IMR-90 (cell line): ENCODE measurements around the gene MYADM.
"Not testable (repeated sequence)": the region's sequence is repeated elsewhere in the genome, so short reads cannot be mapped to it uniquely, and the experiment has no call there.

ENCODE experiments used
- BHLHE40 ChIP-seq: fragments of 150-350 bp; IDR thresholded peaks from 2 replicates; pipeline ENCODE4 v1.6.1; 2016; ENCODE audit warnings: mild to moderate bottlenecking, low read depth, low read length
- CEBPB ChIP-seq: IDR thresholded peaks from 2 replicates; pipeline ENCODE4 v1.6.1; 2012; ENCODE audit warnings: low read depth, low read length, improper control_type of control experiment
- FOS ChIP-seq: fragments of 150-350 bp; IDR thresholded peaks from 2 replicates; pipeline ENCODE4 v1.6.1; 2016; ENCODE audit warnings: low read depth, low read length
- MAZ ChIP-seq: IDR thresholded peaks from 2 replicates; pipeline ENCODE4 v1.6.1; 2012; ENCODE audit warnings: low read depth, mild to moderate bottlenecking, low read length, improper control_type of control experiment, moderate library complexity, borderline replicate concordance
- MXI1 ChIP-seq: IDR thresholded peaks from 2 replicates; pipeline ENCODE4 v1.6.1; 2012; ENCODE audit warnings: low read depth, mild to moderate bottlenecking, low read length, moderate library complexity, borderline replicate concordance
- POLR2A ChIP-seq: IDR thresholded peaks from 2 replicates; pipeline ENCODE4 v1.6.1; 2012; ENCODE audit warnings: mild to moderate bottlenecking, low read depth, low read length
- RAD21 ChIP-seq: IDR thresholded peaks from 2 replicates; pipeline ENCODE4 v1.6.1; 2012; ENCODE audit warnings: low read length, improper control_type of control experiment
- RCOR1 ChIP-seq: IDR thresholded peaks from 2 replicates; pipeline ENCODE4 v1.6.1; 2012; ENCODE audit warnings: mild to moderate bottlenecking, low read length, improper control_type of control experiment; ENCODE audit not compliant: insufficient replicate concordance
- RFX5 ChIP-seq: IDR thresholded peaks from 2 replicates; pipeline ENCODE4 v1.8.0; 2012; ENCODE audit warnings: low read depth, mild to moderate bottlenecking, low read length, moderate library complexity
- TF ChIP-seq, protein P1 (sequence below): conservative IDR thresholded peaks from 2 replicates; pipeline ENCODE4 v1.5.1; 2012; ENCODE audit warnings: mild to moderate bottlenecking, low read depth, low read length, improper control_type of control experiment

DNA sequence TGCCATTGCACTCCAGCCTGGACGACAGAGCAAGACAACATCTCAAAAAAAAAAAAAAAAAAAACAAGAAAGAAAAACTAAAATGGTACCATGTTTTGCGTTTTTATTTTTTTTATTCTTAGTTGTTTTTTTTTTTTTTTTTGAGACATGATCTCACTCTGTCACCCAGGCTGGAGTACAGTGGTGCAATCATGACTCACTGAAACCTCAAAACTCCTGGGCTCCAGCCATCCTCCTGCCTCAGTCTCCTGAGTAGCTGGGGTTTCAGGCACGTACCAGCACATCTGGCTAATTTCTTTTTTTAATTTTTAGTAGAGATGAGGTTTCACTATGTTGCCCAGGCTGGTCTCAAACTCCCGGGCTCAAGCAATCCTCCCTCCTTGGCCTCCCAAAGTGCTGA, 26.8 kb upstream of the MYADM start:
- TF ChIP-seq, protein P1, sequence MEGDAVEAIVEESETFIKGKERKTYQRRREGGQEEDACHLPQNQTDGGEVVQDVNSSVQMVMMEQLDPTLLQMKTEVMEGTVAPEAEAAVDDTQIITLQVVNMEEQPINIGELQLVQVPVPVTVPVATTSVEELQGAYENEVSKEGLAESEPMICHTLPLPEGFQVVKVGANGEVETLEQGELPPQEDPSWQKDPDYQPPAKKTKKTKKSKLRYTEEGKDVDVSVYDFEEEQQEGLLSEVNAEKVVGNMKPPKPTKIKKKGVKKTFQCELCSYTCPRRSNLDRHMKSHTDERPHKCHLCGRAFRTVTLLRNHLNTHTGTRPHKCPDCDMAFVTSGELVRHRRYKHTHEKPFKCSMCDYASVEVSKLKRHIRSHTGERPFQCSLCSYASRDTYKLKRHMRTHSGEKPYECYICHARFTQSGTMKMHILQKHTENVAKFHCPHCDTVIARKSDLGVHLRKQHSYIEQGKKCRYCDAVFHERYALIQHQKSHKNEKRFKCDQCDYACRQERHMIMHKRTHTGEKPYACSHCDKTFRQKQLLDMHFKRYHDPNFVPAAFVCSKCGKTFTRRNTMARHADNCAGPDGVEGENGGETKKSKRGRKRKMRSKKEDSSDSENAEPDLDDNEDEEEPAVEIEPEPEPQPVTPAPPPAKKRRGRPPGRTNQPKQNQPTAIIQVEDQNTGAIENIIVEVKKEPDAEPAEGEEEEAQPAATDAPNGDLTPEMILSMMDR = not testable (repeated sequence)
- TF ChIP-seq MXI1, POLR2A, RCOR1, MAZ, RFX5, RAD21, BHLHE40: not testable (repeated sequence)
- TF ChIP-seq CEBPB (peak; percentile 87), FOS (peak; percentile 73; the same call in 1 of the 2 replicates)
